UCSD-AML1 (cell line): ENCODE measurements around the gene AGBL3.

ENCODE experiments used
- DNase-seq: peaks from one replicate; lab custom pipeline; 2025; ENCODE audit not compliant: unreplicated experiment; lab: John Stamatoyannopoulos, UW

AGBL3 gene

GRCh38 chr7:135183478-135183877, 197.2 kb downstream of the AGBL3 start:
- no peak for DNase-seq

GRCh38 chr7:135184254-135184841, 198.0 kb downstream of the AGBL3 start:
- no peak for DNase-seq
